HepG2 (cell line): ENCODE data around the gene GORASP2. TPM values are rescaled to one million over a fixed set of nuclear protein-coding genes. Genes with fewer than 3 reads are reported as not detected.

ENCODE experiments used
- AHR ChIP-seq: IDR thresholded peaks from 2 replicates; pipeline ENCODE4 v1.6.1; 2018; ENCODE audit warnings: missing genetic modification reagents, missing compliant biosample characterization
- ATRX ChIP-seq: sonication (generic); formaldehyde crosslinking; IDR thresholded peaks from 2 replicates; pipeline ENCODE4 v1.4.0; 2020; ENCODE audit warnings: missing genetic modification reagents, borderline replicate concordance
- JUN ChIP-seq: sonication (generic); formaldehyde crosslinking; IDR thresholded peaks from 2 replicates; pipeline ENCODE4 v1.4.0; 2020; ENCODE audit warnings: mild to moderate bottlenecking, missing genetic modification reagents
- NFKBIZ ChIP-seq: IDR thresholded peaks from 2 replicates; pipeline ENCODE4 v1.6.1; 2018; ENCODE audit warnings: missing genetic modification reagents, missing compliant biosample characterization
- NR2F1 ChIP-seq, 2 experiments: fragments of 450-650 bp in 1 of 2; formaldehyde crosslinking in 1 of 2; IDR thresholded peaks; 2 replicates each; pipeline versions ENCODE4 v1.5.0 to v1.6.1; 2016 to 2020; ENCODE audit warnings: mild to moderate bottlenecking in 1 of 2, missing compliant biosample characterization in 1 of 2, missing genetic modification reagents in 1 of 2, moderate library complexity in 1 of 2
- PHF5A ChIP-seq: IDR thresholded peaks from one replicate; pipeline ENCODE4 v1.6.1; 2018; ENCODE audit warnings: low read depth, missing genetic modification reagents; ENCODE audit not compliant: unreplicated experiment
- PPARG ChIP-seq: conservative IDR thresholded peaks from 2 replicates; pipeline ENCODE4 v1.6.1; 2016; ENCODE audit warnings: missing biosample characterization, missing genetic modification reagents
- REPIN1 ChIP-seq: sonication (generic); formaldehyde crosslinking; IDR thresholded peaks from 2 replicates; pipeline ENCODE4 v1.8.0; 2022; ENCODE audit warnings: missing genetic modification reagents, low read depth, mild to moderate bottlenecking, borderline replicate concordance
- TARDBP ChIP-seq: sonication (generic); formaldehyde crosslinking; IDR thresholded peaks from 2 replicates; pipeline ENCODE4 v1.8.0; 2022; ENCODE audit warnings: mild to moderate bottlenecking, missing genetic modification reagents
- ZFP41 ChIP-seq: sonication (generic); formaldehyde crosslinking; IDR thresholded peaks from 2 replicates; pipeline ENCODE4 v1.4.0; 2020; ENCODE audit warnings: mild to moderate bottlenecking, missing genetic modification reagents, borderline replicate concordance
- ZNF101 ChIP-seq: sonication (generic); formaldehyde crosslinking; IDR thresholded peaks from 2 replicates; pipeline ENCODE4 v1.4.0; 2020; ENCODE audit warnings: mild to moderate bottlenecking, low read depth, missing genetic modification reagents, borderline replicate concordance
- ZNF383 ChIP-seq: sonication (generic); formaldehyde crosslinking; IDR thresholded peaks from 2 replicates; pipeline ENCODE4 v1.4.0; 2020; ENCODE audit warnings: missing genetic modification reagents, mild to moderate bottlenecking, borderline replicate concordance
- ZNF460 ChIP-seq: sonication (generic); formaldehyde crosslinking; IDR thresholded peaks from 2 replicates; pipeline ENCODE4 v1.5.1; 2020; ENCODE audit warnings: missing genetic modification reagents, mild to moderate bottlenecking, borderline replicate concordance
- polyA plus RNA-seq, 8 experiments: library from polyadenylated mRNA; depleted of rRNA in 3 of 8; stranded (reverse) in 7 of 8; unstranded in 1 of 8; fragments of >200 nt; fragmentation: Illumina TruSeq in 4 of 8; extraction: Trizol in 4 of 8; gene quantifications; 2 replicates each; pipeline versions ENCODE4 v1.2.1 to v1.2.3, GENCODE V29; 2011 to 2016; ENCODE audit warnings: low read depth in 4 of 8, missing spikeins in 1 of 8, mixed read lengths in 1 of 8; ENCODE audit not compliant: insufficient read depth in 1 of 8
- total RNA-seq, 5 experiments: library from RNA; depleted of rRNA; stranded (reverse); fragments of >200 nt; fragmentation: Illumina TruSeq; extraction: Trizol; gene quantifications; 2 replicates each; pipeline ENCODE4 v1.2.3, GENCODE V29; 2016; ENCODE audit warnings: low read depth in 1 of 5
- TF ChIP-seq, protein P1 (sequence below): sonication (generic); formaldehyde crosslinking; IDR thresholded peaks from one replicate; pipeline ENCODE4 v1.5.1; 2020; ENCODE audit warnings: mild to moderate bottlenecking, missing genetic modification reagents; ENCODE audit errors: not compliant biosample characterization
- TF ChIP-seq, protein P2 (sequence below): IDR thresholded peaks from 2 replicates; pipeline ENCODE4 v1.6.1; 2016; ENCODE audit warnings: mild to moderate bottlenecking
- TF ChIP-seq, protein P3 (sequence below): sonication (generic); formaldehyde crosslinking; IDR thresholded peaks from 2 replicates; pipeline ENCODE4 v1.4.0; 2020; ENCODE audit warnings: missing genetic modification reagents, mild to moderate bottlenecking, borderline replicate concordance

Gene GORASP2
- total and polyA plus RNA-seq, 2 of the 13 experiments (the other 11 are each of a cell fraction or from before 2014, with no cell fraction given): 103 to 239 TPM

DNA sequence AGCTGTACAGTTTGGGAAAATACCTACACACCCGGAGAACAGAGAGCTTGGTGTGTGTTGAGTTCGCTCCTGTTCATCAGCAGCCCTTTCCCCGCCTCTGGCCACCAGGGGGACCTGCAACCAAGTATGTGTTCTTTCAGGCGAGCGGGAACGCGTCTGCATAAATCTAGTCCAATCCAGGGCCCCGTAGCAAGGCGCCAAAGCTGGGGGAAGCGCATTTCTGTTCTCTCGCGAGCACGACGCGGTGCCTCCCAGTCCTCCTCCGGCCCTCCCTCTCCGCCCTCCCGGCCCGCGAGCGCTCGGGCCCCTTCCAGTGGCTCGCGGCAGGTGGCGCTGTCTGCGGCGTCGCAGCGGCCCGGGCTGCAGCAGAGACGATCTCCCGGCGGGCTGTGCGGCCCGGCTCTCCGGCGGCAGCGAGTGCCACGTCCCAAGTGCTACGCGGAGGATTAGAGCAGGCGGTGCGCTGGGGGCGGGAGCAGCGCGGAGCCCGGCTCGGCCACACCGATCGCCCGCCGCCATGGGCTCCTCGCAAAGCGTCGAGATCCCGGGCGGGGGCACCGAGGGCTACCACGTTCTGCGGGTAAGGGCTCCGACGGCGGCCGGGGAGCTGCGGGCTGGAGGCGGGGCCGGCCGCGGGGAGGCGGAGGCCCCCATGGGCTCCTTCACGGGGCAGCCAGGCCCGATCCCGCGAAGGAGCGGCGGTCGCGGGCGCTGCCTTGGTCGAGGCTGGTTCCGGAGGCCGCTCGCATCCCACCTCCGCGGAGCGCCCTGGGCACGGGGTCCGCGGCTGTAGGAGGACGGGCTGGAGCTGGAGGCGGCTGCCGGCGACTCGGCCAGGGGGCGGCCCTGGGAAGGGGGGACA lies at the start of gene GORASP2 (continued):
- TF ChIP-seq, protein P1, sequence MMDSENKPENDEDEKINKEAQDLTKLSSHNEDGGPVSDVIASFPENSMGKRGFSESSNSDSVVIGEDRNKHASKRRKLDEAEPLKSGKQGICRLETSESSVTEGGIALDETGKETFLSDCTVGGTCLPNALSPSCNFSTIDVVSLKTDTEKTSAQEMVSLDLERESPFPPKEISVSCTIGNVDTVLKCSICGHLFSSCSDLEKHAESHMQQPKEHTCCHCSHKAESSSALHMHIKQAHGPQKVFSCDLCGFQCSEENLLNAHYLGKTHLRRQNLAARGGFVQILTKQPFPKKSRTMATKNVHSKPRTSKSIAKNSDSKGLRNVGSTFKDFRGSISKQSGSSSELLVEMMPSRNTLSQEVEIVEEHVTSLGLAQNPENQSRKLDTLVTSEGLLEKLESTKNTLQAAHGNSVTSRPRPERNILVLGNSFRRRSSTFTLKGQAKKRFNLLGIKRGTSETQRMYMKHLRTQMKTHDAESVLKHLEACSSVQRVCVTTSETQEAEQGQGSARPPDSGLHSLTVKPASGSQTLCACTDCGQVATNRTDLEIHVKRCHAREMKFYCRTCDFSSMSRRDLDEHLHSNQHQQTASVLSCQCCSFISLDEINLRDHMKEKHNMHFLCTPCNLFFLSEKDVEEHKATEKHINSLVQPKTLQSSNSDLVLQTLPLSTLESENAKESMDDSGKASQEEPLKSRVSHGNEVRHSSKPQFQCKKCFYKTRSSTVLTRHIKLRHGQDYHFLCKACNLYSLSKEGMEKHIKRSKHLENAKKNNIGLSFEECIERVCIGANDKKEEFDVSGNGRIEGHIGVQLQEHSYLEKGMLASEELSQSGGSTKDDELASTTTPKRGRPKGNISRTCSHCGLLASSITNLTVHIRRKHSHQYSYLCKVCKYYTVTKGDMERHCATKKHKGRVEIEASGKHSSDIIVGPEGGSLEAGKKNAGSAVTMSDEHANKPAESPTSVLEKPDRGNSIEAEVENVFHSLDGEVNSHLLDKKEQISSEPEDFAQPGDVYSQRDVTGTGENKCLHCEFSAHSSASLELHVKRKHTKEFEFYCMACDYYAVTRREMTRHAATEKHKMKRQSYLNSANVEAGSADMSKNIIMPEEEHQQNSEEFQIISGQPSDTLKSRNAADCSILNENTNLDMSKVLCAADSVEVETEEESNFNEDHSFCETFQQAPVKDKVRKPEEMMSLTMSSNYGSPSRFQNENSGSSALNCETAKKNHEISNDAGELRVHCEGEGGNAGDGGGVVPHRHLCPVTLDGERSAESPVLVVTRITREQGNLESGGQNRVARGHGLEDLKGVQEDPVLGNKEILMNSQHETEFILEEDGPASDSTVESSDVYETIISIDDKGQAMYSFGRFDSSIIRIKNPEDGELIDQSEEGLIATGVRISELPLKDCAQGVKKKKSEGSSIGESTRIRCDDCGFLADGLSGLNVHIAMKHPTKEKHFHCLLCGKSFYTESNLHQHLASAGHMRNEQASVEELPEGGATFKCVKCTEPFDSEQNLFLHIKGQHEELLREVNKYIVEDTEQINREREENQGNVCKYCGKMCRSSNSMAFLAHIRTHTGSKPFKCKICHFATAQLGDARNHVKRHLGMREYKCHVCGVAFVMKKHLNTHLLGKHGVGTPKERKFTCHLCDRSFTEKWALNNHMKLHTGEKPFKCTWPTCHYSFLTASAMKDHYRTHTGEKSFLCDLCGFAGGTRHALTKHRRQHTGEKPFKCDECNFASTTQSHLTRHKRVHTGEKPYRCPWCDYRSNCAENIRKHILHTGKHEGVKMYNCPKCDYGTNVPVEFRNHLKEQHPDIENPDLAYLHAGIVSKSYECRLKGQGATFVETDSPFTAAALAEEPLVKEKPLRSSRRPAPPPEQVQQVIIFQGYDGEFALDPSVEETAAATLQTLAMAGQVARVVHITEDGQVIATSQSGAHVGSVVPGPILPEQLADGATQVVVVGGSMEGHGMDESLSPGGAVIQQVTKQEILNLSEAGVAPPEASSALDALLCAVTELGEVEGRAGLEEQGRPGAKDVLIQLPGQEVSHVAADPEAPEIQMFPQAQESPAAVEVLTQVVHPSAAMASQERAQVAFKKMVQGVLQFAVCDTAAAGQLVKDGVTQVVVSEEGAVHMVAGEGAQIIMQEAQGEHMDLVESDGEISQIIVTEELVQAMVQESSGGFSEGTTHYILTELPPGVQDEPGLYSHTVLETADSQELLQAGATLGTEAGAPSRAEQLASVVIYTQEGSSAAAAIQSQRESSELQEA (CRISPR knock-in tag): peak; percentile 93
- TF ChIP-seq, protein P2, sequence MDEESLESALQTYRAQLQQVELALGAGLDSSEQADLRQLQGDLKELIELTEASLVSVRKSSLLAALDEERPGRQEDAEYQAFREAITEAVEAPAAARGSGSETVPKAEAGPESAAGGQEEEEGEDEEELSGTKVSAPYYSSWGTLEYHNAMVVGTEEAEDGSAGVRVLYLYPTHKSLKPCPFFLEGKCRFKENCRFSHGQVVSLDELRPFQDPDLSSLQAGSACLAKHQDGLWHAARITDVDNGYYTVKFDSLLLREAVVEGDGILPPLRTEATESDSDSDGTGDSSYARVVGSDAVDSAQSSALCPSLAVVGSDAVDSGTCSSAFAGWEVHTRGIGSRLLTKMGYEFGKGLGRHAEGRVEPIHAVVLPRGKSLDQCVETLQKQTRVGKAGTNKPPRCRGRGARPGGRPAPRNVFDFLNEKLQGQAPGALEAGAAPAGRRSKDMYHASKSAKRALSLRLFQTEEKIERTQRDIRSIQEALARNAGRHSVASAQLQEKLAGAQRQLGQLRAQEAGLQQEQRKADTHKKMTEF: peak; percentile 98
- peak; percentile 98 for TF ChIP-seq PHF5A (CRISPR knock-in tag)
- no peak for TF ChIP-seq ZNF101 (CRISPR knock-in tag)
- no peak for TF ChIP-seq NFKBIZ (CRISPR knock-in tag)
- TF ChIP-seq TARDBP (CRISPR knock-in tag): peak; percentile 100
- TF ChIP-seq REPIN1: peak; percentile 100
- no peak for TF ChIP-seq ATRX (CRISPR knock-in tag)
- TF ChIP-seq ZNF383 (CRISPR knock-in tag): no peak
- TF ChIP-seq PPARG (CRISPR knock-in tag): peak; percentile 64
- 0 out of 2 replicates have a peak, but pooled peaks have one; percentile 82 for TF ChIP-seq ZFP41
- peak; percentile 63 for TF ChIP-seq AHR (CRISPR knock-in tag)
- TF ChIP-seq ZNF460 (CRISPR knock-in tag): peak; percentile 57; the same call in 1 of the 2 replicates
- TF ChIP-seq NR2F1 (CRISPR knock-in tag; IDR thresholded peaks at IDR 0.05): no peak; a peak in 1 of 4 replicates
- TF ChIP-seq, protein P3, sequence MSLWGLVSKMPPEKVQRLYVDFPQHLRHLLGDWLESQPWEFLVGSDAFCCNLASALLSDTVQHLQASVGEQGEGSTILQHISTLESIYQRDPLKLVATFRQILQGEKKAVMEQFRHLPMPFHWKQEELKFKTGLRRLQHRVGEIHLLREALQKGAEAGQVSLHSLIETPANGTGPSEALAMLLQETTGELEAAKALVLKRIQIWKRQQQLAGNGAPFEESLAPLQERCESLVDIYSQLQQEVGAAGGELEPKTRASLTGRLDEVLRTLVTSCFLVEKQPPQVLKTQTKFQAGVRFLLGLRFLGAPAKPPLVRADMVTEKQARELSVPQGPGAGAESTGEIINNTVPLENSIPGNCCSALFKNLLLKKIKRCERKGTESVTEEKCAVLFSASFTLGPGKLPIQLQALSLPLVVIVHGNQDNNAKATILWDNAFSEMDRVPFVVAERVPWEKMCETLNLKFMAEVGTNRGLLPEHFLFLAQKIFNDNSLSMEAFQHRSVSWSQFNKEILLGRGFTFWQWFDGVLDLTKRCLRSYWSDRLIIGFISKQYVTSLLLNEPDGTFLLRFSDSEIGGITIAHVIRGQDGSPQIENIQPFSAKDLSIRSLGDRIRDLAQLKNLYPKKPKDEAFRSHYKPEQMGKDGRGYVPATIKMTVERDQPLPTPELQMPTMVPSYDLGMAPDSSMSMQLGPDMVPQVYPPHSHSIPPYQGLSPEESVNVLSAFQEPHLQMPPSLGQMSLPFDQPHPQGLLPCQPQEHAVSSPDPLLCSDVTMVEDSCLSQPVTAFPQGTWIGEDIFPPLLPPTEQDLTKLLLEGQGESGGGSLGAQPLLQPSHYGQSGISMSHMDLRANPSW (CRISPR knock-in tag): peak; percentile 100
- peak; percentile 53; the same call in 1 of the 2 replicates for TF ChIP-seq JUN (CRISPR knock-in tag)
